Measurements from ENCODE around the gene ANO8. TPM values are rescaled to one million over a fixed set of nuclear protein-coding genes. Genes with fewer than 3 reads are reported as not detected.

Gene ANO8
- total and polyA plus RNA-seq, 7 donors, result 1.5 to 14.3 (median 11.9) TPM

DNA sequence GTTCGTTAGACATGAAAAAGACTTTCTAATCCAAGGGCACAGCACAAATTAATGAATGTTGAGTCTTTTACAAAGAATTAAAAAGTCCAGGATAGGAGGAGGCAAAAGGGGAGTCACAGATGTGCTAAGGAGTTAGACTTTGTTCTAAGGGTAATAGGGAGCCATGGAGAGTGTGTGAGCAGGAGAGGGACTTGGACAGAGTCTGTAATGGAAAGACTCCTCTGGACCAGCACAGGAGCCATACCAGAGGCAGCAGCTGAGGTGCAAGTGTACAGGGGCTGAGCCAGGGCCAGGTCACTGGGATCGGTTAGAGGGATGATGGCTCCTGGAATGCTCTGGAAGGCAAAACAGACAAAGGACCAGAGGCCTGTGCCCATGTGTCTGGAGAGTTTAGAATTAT, 13.2 kb upstream of the ANO8 start:
- peaks cover 26% of the 10 kb centered on the region for H3K4me1 ChIP-seq
- intact Hi-C loops (cut with DNase I), result loop anchor here (1.0 to 5.0 kb wide), 2 partner anchors 38 to 119 kb away; no protein-coding TSS in a partner anchor
- 18 to 40% (median 39%) methylated on average over 2 of the region's 2 CpGs for WGBS, 3 donors

GRCh38 chr19:17347361-17347760, 12.7 kb upstream of the ANO8 start:
- peaks cover 0 to 6% of the 10 kb centered on the region in 2 donors for H3K36me3 ChIP-seq (ENCODE audit: insufficient read depth in 1 of 2, low read depth in 1 of 2)
- no peaks in the 10 kb centered on the region for H3K9me3 ChIP-seq
- H3K4me3 ChIP-seq, result no peak overlapping the region
- TF ChIP-seq, protein P1, sequence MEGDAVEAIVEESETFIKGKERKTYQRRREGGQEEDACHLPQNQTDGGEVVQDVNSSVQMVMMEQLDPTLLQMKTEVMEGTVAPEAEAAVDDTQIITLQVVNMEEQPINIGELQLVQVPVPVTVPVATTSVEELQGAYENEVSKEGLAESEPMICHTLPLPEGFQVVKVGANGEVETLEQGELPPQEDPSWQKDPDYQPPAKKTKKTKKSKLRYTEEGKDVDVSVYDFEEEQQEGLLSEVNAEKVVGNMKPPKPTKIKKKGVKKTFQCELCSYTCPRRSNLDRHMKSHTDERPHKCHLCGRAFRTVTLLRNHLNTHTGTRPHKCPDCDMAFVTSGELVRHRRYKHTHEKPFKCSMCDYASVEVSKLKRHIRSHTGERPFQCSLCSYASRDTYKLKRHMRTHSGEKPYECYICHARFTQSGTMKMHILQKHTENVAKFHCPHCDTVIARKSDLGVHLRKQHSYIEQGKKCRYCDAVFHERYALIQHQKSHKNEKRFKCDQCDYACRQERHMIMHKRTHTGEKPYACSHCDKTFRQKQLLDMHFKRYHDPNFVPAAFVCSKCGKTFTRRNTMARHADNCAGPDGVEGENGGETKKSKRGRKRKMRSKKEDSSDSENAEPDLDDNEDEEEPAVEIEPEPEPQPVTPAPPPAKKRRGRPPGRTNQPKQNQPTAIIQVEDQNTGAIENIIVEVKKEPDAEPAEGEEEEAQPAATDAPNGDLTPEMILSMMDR (IDR thresholded peaks at IDR 0.05), result no peak
- ATAC-seq (peak; percentile 72 to 84 (median 78)), DNase-seq (peak in 1 of 2 donors; percentile 47)
- peak overlapping the region; percentile 65 for H3K27ac ChIP-seq
- H3K4me1 ChIP-seq, result peaks cover 26% of the 10 kb centered on the region
- WGBS, 3 donors, result 3 to 5% (median 4%) methylated on average over 6 of the region's 6 CpGs
- H3K27me3 ChIP-seq (ENCODE audit: insufficient read depth in 3 of 3, low read length in 2 of 3), result no peaks in the 10 kb centered on the region
- intact Hi-C loops (cut with DNase I), result loop anchor here (1.0 to 5.0 kb wide), 2 partner anchors 39 to 120 kb away; no protein-coding TSS in a partner anchor

More for the DNA sequence above, 13.2 kb upstream of the ANO8 start:
- H3K27me3 ChIP-seq (ENCODE audit: insufficient read depth in 3 of 3, low read length in 2 of 3), result no peaks in the 10 kb centered on the region
- peak overlapping the region; percentile 65 for H3K27ac ChIP-seq
- no peak for DNase-seq
- TF ChIP-seq, protein P1 (IDR thresholded peaks at IDR 0.05), result no peak
- H3K4me3 ChIP-seq, result no peak overlapping the region
- H3K36me3 ChIP-seq (ENCODE audit: insufficient read depth in 1 of 2, low read depth in 1 of 2), result peaks cover 0 to 6% of the 10 kb centered on the region in 2 donors
- no peaks in the 10 kb centered on the region for H3K9me3 ChIP-seq
- ATAC-seq, result peak in 1 of 4 donors; percentile 10

DNA sequence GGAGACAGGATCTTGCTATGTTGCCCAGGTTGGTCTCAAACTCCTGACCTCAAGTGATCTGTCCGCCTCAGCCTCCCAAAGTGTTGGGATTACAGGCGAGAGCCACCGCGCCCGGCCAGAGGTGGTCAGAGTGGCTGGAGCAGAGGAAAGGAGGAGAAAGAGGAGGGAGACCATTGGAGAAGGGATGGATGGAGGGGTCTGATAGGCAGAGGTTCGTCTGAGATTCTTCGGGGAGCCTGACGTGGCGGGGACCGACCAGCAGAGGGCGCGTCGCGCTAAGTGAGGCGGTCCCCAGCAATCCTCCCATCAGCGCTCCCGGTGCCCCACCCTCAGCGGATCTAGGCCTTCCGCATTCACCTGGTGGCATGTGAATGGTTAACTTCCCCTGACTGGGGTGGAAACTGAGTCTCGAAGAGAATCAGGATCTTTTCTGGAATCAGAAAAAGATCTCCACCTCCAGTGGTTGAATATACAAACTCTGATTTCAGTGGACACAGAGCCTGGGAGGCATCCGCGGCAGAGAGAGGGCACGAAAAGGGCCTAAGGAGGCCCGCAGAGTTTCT, 11.5 kb upstream of the ANO8 start:
- H3K4me1 ChIP-seq, result peaks cover 26% of the 10 kb centered on the region
- peak; percentile 78 to 94 (median 86) for ATAC-seq
- H3K9me3 ChIP-seq, result no peaks in the 10 kb centered on the region
- H3K27ac ChIP-seq, result peak overlapping the region; percentile 65
- peaks cover 0 to 12% of the 10 kb centered on the region in 2 donors for H3K36me3 ChIP-seq (ENCODE audit: insufficient read depth in 1 of 2, low read depth in 1 of 2)
- H3K4me3 ChIP-seq, result no peak overlapping the region
- H3K27me3 ChIP-seq (ENCODE audit: insufficient read depth in 3 of 3, low read length in 2 of 3), result no peaks in the 10 kb centered on the region
- intact Hi-C loops (cut with DNase I), result loop anchor here (1.0 to 5.0 kb wide), 2 partner anchors 40 to 121 kb away; no protein-coding TSS in a partner anchor
- 13 to 18% (median 14%) methylated on average over 24 of the region's 24 CpGs for WGBS, 3 donors
- TF ChIP-seq, protein P1 (IDR thresholded peaks at IDR 0.05), result peak; percentile 98
- peak; percentile 77 to 85 for DNase-seq

GRCh38 chr19:17341845-17342244, 7.2 kb upstream of the ANO8 start:
- no peak for DNase-seq
- intact Hi-C loops (cut with DNase I), result no loop called here
- 80 to 89% (median 85%) methylated on average over 7 of the region's 7 CpGs for WGBS, 3 donors
- H3K4me3 ChIP-seq, result no peak overlapping the region
- H3K27ac ChIP-seq, result no peak overlapping the region
- H3K27me3 ChIP-seq (ENCODE audit: insufficient read depth in 3 of 3, low read length in 2 of 3), result no peaks in the 10 kb centered on the region
- H3K9me3 ChIP-seq, result no peaks in the 10 kb centered on the region
- TF ChIP-seq, protein P1 (IDR thresholded peaks at IDR 0.05), result no peak
- H3K36me3 ChIP-seq (ENCODE audit: insufficient read depth in 1 of 2, low read depth in 1 of 2), result peaks cover 0 to 28% of the 10 kb centered on the region in 2 donors
- no peak for ATAC-seq
- H3K4me1 ChIP-seq, result peaks cover 15% of the 10 kb centered on the region

All from psoas muscle (tissue), 8 donors.